GM12801 (cell line): ENCODE measurements around the gene THOC1.

Experiments used
- TF ChIP-seq, protein P1 (sequence below): IDR thresholded peaks from one replicate; pipeline ENCODE4 v1.5.1; 2011; ENCODE audit warnings: control low read depth; ENCODE audit not compliant: insufficient read length; ENCODE audit errors: extremely low read depth

THOC1 gene

DNA sequence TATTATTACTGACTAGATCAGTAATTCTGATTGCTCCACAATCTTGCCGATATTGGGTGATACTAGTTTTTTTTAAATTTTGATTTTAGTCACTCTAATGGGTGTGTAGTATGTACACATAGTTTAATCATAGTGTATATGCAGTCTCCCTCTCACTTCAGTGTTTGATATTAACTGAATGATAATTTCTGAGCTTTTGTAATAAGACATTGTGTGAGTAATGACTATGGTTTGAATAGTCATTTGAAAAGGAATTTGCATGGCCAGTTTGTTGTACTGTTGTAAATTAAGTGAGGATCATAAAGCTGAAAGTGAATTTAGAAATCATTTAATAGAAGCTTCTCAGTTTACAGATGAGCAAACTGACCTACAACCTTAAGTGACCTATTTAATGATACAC, 76.1 kb downstream of the THOC1 start:
- TF ChIP-seq, protein P1, sequence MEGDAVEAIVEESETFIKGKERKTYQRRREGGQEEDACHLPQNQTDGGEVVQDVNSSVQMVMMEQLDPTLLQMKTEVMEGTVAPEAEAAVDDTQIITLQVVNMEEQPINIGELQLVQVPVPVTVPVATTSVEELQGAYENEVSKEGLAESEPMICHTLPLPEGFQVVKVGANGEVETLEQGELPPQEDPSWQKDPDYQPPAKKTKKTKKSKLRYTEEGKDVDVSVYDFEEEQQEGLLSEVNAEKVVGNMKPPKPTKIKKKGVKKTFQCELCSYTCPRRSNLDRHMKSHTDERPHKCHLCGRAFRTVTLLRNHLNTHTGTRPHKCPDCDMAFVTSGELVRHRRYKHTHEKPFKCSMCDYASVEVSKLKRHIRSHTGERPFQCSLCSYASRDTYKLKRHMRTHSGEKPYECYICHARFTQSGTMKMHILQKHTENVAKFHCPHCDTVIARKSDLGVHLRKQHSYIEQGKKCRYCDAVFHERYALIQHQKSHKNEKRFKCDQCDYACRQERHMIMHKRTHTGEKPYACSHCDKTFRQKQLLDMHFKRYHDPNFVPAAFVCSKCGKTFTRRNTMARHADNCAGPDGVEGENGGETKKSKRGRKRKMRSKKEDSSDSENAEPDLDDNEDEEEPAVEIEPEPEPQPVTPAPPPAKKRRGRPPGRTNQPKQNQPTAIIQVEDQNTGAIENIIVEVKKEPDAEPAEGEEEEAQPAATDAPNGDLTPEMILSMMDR, result no peak

DNA sequence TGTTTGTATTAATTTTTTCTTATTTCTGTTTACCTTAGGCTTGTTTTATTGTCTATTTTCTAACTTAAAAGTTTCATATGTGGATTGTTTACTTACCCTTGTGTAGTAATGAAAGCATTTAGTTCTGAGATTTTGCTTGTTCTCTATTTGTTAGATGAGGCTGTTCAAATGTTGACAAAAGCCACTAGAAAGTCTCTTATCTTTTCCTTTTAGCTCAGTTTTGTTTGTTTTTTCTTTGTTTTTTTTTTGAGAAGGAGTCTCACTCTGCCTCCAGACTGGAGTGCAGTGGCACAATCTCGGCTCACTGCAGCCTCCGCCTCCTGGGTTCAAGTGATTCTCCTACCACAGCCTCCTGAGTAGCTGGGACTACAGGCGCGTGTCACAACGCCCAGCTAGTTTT, 78.6 kb downstream of the THOC1 start:
- TF ChIP-seq, protein P1, result no peak

DNA sequence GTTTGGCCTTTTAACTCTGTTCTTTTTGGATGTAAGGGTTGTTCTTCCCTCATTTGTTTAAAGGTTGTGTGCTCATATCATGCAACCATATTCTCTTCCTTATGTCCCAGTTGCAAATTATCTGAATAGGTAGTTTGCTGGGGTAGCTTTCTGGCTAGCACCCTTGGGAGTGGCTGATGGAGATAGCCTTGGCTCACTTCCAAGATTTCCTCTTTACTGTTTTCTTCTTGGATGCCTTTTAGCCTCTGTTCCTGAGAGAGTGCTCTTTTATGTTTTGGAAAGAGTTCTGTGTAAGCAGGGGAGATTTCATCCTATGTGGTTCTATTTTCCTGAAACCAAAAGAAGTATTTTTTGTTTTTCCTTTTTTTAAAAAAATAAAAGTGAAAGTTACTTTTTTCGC, 84.1 kb downstream of the THOC1 start:
- TF ChIP-seq, protein P1, result no peak

DNA sequence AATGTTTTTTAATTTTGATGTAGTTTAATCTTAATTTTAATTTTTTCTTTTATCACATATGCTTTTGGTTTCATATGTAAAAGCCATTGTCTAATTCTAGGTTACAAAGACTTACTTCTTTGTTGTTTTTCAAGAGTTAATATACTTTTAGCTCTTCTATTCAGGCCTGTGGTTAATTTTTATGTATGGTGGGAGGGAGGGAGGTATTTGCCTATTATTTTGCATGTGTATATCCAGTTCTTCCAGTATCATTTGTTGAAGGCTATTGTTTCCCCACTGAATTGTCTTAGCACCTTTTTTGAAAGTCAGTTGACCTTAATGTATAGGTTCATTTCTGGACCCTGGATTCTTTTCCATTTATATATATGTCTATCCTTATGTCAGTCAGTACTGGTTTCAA, 86.1 kb downstream of the THOC1 start:
- TF ChIP-seq, protein P1, result no peak

DNA sequence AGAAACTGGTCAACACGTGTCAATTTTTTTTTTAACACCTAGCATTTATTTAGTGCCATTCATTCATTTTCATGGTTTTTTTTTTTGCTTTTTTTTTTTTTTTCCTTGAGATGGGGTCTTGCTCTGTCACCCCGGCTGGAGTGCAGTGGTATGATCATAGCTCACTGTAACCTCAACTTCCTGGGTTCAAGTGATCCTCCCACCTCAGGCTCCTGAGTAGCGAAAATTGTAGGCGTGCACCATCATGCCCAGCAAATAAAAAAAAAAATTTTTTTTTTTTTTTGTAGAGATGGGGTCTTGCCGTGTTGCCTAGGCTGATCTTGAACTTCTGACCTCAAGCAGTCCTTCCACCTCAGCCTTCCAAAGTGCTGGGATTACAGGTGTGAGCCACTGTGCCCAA, 88.3 kb downstream of the THOC1 start:
- TF ChIP-seq, protein P1, result no peak

DNA sequence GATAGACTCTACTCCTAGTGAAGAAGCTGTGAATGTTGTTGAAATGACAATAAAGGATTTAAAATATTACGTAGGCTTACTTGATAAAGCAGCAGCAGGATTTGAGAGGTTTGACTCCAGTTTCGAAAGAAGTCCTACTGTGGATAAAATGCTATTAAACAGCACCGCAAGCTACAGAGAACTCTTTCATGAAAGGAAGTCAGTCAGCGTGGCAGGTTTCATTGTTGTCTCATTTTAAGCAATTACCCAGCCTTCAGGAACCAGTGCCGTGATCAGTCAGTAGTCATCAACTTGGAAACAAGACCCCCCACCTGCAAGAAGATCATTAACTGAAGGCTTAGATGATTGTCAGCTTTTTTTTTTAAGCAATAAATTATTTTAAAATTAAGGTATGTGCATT, 95.5 kb downstream of the THOC1 start:
- TF ChIP-seq, protein P1, result no peak
